HEK293 (cell line): Measurements from ENCODE around the gene EPHA4.

ENCODE experiments used
- CTCF ChIP-seq: fragments of 450-650 bp; formaldehyde crosslinking; IDR thresholded peaks from 2 replicates; pipeline ENCODE4 v1.5.1; 2016; ENCODE audit warnings: missing biosample characterization, missing genetic modification characterization
- ZNF19 ChIP-seq: fragments of 450-650 bp; formaldehyde crosslinking; IDR thresholded peaks from 2 replicates; pipeline ENCODE4; 2016; ENCODE audit warnings: missing biosample characterization, missing genetic modification characterization, low read depth
- ZNF23 ChIP-seq: fragments of 450-650 bp; formaldehyde crosslinking; IDR thresholded peaks from 2 replicates; pipeline ENCODE4 v1.5.1; 2016; ENCODE audit warnings: missing biosample characterization, missing genetic modification characterization, borderline replicate concordance
- ZNF274 ChIP-seq, 2 experiments: fragments of 200-500 bp in 1 of 2; fragments of 450-650 bp in 1 of 2; sonication (Bioruptor generic) in 1 of 2; formaldehyde crosslinking in 1 of 2; IDR thresholded peaks; 2 replicates each; pipeline versions ENCODE4 v1.5.1 to v1.6.1; 2014 to 2016; ENCODE audit warnings: borderline replicate concordance in 1 of 2, inconsistent platforms in 1 of 2, low read length in 1 of 2, missing biosample characterization in 1 of 2, missing genetic modification characterization in 1 of 2
- ZNF292 ChIP-seq: fragments of 450-650 bp; formaldehyde crosslinking; IDR thresholded peaks from 2 replicates; pipeline ENCODE4 v1.5.1; 2016; ENCODE audit warnings: low read depth, missing biosample characterization, missing genetic modification characterization, borderline replicate concordance
- ZNF366 ChIP-seq: fragments of 450-650 bp; formaldehyde crosslinking; conservative IDR thresholded peaks from 2 replicates; pipeline ENCODE4 v1.5.1; 2016; ENCODE audit warnings: missing biosample characterization, missing genetic modification characterization
- ZNF580 ChIP-seq: fragments of 450-650 bp; formaldehyde crosslinking; IDR thresholded peaks from 2 replicates; pipeline ENCODE4 v1.5.1; 2016; ENCODE audit warnings: missing biosample characterization, missing genetic modification characterization
- ZNF629 ChIP-seq: fragments of 450-650 bp; formaldehyde crosslinking; IDR thresholded peaks from 2 replicates; pipeline ENCODE4 v1.5.1; 2017; ENCODE audit warnings: missing biosample characterization, missing genetic modification characterization
- ZNF660 ChIP-seq: fragments of 450-650 bp; IDR thresholded peaks from 2 replicates; pipeline ENCODE4 v1.5.1; 2018; ENCODE audit warnings: missing biosample characterization, mild to moderate bottlenecking, missing genetic modification characterization

- no peak for TF ChIP-seq ZNF23 (tag by site-specific recombination)
- TF ChIP-seq ZNF274 (IDR thresholded peaks at IDR 0.05; ENCODE audit: low read length): no peak
- TF ChIP-seq ZNF274 (tag by site-specific recombination; IDR thresholded peaks at IDR 0.05; ENCODE audit: borderline replicate concordance): no peak
- TF ChIP-seq ZNF292 (tag by site-specific recombination): no peak
- TF ChIP-seq ZNF366: no peak
- TF ChIP-seq ZNF629: no peak
- TF ChIP-seq ZNF19: no peak
- TF ChIP-seq CTCF (tag by site-specific recombination): no peak
- TF ChIP-seq ZNF660 (tag by site-specific recombination): no peak
- TF ChIP-seq ZNF580: no peak
Observed at GRCh38 chr2:221399183-221399582, 172.9 kb downstream of the EPHA4 start.
